GM23338 (cell line): Measurements from ENCODE around the gene TINAGL1. TPM values are rescaled to one million over a fixed set of nuclear protein-coding genes. Genes with fewer than 3 reads are reported as not detected.

Experiments used
- ATAC-seq: fragments of 200-7000 bp; cut with Tn5 transposase; 3 replicates; pipeline ENCODE4 v1.9.1; 2020
- DNase-seq: peaks from one replicate; pipeline ENCODE4 v3.0.0-alpha.2; 2015; ENCODE audit warnings: low spot score
- H2AFZ ChIP-seq: fragments of 200-600 bp; sonication (generic); 2 replicates; pipeline ENCODE4 v1.8.0; 2016; ENCODE audit warnings: antibody characterized with exemption, mild to moderate bottlenecking, moderate library complexity
- H3F3A ChIP-seq: fragments of 200-600 bp; sonication (generic); replicated peaks from 2 replicates; pipeline ENCODE4 v1.8.0; 2017; ENCODE audit warnings: antibody characterized with exemption, mixed run types, low read depth
- H3K27ac ChIP-seq: fragments of 200-600 bp; sonication (generic); 2 replicates; pipeline ENCODE4 v1.6.1; 2016; ENCODE audit warnings: low read depth
- H3K27me3 ChIP-seq: fragments of 200-600 bp; sonication (generic); 2 replicates; pipeline ENCODE4 v1.8.0; 2016; ENCODE audit warnings: mild to moderate bottlenecking, mixed run types, moderate library complexity; ENCODE audit not compliant: insufficient read depth
- H3K36me3 ChIP-seq: fragments of 200-600 bp; sonication (generic); 2 replicates; pipeline ENCODE4 v1.8.0; 2016; ENCODE audit warnings: mild to moderate bottlenecking; ENCODE audit not compliant: insufficient read depth
- H3K4me1 ChIP-seq: fragments of 200-600 bp; sonication (generic); 2 replicates; pipeline ENCODE4 v1.8.0; 2016; ENCODE audit warnings: mild to moderate bottlenecking, moderate library complexity; ENCODE audit not compliant: insufficient read depth
- H3K4me2 ChIP-seq: fragments of 200-600 bp; sonication (generic); 2 replicates; pipeline ENCODE4 v1.7.1; 2017; ENCODE audit warnings: mixed run types
- H3K4me3 ChIP-seq: fragments of 200-600 bp; sonication (generic); 2 replicates; pipeline ENCODE4 v1.6.1; 2016; ENCODE audit warnings: mixed run types
- H3K79me2 ChIP-seq: fragments of 200-600 bp; sonication (generic); replicated peaks from 2 replicates; pipeline ENCODE4 v1.8.0; 2017; ENCODE audit warnings: mild to moderate bottlenecking; ENCODE audit not compliant: insufficient read depth
- H3K9me2 ChIP-seq: fragments of 200-600 bp; sonication (generic); 2 replicates; pipeline ENCODE4 v1.8.0; 2017; ENCODE audit not compliant: insufficient read depth
- H4K20me1 ChIP-seq: fragments of 200-600 bp; sonication (generic); replicated peaks from 2 replicates; pipeline ENCODE4 v1.8.0; 2017; ENCODE audit warnings: mild to moderate bottlenecking; ENCODE audit not compliant: insufficient read depth
- H3K27ac Mint-ChIP-seq: 2 replicates; pipeline ENCODE4 v1.8.0; 2020; ENCODE audit warnings: inconsistent platforms, mild to moderate bottlenecking, moderate library complexity, mixed read lengths
- H3K27me3 Mint-ChIP-seq: 3 replicates; pipeline ENCODE4 v1.8.0; 2022; ENCODE audit warnings: low read depth, mild to moderate bottlenecking, moderate library complexity, mixed read lengths, inconsistent platforms; ENCODE audit not compliant: insufficient read depth, poor library complexity
- H3K36me3 Mint-ChIP-seq: 3 replicates; pipeline ENCODE4 v1.8.0; 2021; ENCODE audit warnings: low read depth, mild to moderate bottlenecking, inconsistent platforms, moderate library complexity, mixed read lengths
- H3K4me1 Mint-ChIP-seq: 3 replicates; pipeline ENCODE4 v1.8.0; 2020; ENCODE audit warnings: mild to moderate bottlenecking, inconsistent platforms, mixed read lengths
- H3K4me3 Mint-ChIP-seq: 3 replicates; pipeline ENCODE4 v1.8.0; 2021; ENCODE audit warnings: moderate library complexity, mild to moderate bottlenecking, inconsistent platforms, mixed read lengths
- H3K9me3 Mint-ChIP-seq: 3 replicates; pipeline ENCODE4 v1.8.0; 2020; ENCODE audit warnings: moderate library complexity, mild to moderate bottlenecking, inconsistent platforms, mixed read lengths
- CREB1 ChIP-seq: fragments of 250-450 bp; sonication (Bioruptor Pico); IDR thresholded peaks from 2 replicates; pipeline ENCODE4 v1.5.0; 2020; ENCODE audit warnings: low read depth, mild to moderate bottlenecking, moderate library complexity
- EZH2 ChIP-seq: fragments of 200-600 bp; sonication (generic); IDR thresholded peaks from one replicate; pipeline ENCODE4 v1.8.0; 2017; ENCODE audit warnings: antibody characterized with exemption, mild to moderate bottlenecking, low read depth; ENCODE audit not compliant: unreplicated experiment
- EZH2phosphoT487 ChIP-seq: fragments of 200-600 bp; sonication (generic); IDR thresholded peaks from one replicate; pipeline ENCODE4 v1.8.1; 2018; ENCODE audit warnings: antibody characterized with exemption; ENCODE audit not compliant: unreplicated experiment
- polyA plus RNA-seq: library from polyadenylated mRNA; unstranded; fragments of >200 nt; fragmentation: Nextera tagmentation; extraction: Ambion mirVana; gene quantifications from 2 replicates; pipeline ENCODE4 v1.2.1, GENCODE V29; 2016
- total RNA-seq: library from RNA; depleted of rRNA; stranded (reverse); fragments of >200 nt; shearing (Covaris generic); gene quantifications from 2 replicates; pipeline ENCODE4 v1.2.3, GENCODE V29; 2014
- TF ChIP-seq, protein P1 (sequence below): fragments of 250-450 bp; sonication (Bioruptor Pico); IDR thresholded peaks from 2 replicates; pipeline ENCODE4 v1.5.0; 2020; ENCODE audit warnings: mild to moderate bottlenecking, moderate library complexity

TINAGL1 gene
- total and polyA plus RNA-seq, 2 experiments from 2014 or later: 6.8 to 15.8 TPM

DNA sequence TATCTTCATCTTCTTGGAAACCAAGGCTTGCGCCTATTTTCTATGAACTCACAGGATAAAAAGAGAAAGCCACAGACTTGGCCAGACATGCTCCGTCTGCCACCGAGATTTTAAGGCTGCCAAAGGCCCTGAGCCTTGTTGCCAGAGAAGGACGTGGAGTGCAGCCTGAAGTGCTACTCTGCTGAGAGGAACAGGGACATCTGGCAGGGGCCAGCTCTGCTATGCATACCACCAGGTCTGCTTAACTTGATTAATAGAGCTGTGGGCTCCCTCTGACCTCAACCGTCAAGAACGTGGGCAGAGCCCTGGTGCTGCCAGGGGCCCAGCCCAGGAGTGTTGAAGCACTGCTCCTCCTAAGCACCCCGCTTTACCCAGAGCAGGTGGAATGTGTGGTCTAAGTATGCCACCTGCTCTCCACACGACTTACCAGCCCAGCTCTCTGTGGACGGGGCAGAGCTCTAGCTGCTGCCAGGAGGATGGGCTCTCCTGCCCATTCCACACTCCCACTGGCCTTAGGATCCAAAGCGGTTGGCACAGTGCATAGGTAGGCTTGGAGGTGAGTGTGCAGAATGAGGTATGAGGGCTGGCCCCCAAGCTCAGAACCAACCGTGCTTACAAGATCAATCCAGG lies 51.7 kb downstream of the TINAGL1 start (continued):
- TF ChIP-seq, protein P1, sequence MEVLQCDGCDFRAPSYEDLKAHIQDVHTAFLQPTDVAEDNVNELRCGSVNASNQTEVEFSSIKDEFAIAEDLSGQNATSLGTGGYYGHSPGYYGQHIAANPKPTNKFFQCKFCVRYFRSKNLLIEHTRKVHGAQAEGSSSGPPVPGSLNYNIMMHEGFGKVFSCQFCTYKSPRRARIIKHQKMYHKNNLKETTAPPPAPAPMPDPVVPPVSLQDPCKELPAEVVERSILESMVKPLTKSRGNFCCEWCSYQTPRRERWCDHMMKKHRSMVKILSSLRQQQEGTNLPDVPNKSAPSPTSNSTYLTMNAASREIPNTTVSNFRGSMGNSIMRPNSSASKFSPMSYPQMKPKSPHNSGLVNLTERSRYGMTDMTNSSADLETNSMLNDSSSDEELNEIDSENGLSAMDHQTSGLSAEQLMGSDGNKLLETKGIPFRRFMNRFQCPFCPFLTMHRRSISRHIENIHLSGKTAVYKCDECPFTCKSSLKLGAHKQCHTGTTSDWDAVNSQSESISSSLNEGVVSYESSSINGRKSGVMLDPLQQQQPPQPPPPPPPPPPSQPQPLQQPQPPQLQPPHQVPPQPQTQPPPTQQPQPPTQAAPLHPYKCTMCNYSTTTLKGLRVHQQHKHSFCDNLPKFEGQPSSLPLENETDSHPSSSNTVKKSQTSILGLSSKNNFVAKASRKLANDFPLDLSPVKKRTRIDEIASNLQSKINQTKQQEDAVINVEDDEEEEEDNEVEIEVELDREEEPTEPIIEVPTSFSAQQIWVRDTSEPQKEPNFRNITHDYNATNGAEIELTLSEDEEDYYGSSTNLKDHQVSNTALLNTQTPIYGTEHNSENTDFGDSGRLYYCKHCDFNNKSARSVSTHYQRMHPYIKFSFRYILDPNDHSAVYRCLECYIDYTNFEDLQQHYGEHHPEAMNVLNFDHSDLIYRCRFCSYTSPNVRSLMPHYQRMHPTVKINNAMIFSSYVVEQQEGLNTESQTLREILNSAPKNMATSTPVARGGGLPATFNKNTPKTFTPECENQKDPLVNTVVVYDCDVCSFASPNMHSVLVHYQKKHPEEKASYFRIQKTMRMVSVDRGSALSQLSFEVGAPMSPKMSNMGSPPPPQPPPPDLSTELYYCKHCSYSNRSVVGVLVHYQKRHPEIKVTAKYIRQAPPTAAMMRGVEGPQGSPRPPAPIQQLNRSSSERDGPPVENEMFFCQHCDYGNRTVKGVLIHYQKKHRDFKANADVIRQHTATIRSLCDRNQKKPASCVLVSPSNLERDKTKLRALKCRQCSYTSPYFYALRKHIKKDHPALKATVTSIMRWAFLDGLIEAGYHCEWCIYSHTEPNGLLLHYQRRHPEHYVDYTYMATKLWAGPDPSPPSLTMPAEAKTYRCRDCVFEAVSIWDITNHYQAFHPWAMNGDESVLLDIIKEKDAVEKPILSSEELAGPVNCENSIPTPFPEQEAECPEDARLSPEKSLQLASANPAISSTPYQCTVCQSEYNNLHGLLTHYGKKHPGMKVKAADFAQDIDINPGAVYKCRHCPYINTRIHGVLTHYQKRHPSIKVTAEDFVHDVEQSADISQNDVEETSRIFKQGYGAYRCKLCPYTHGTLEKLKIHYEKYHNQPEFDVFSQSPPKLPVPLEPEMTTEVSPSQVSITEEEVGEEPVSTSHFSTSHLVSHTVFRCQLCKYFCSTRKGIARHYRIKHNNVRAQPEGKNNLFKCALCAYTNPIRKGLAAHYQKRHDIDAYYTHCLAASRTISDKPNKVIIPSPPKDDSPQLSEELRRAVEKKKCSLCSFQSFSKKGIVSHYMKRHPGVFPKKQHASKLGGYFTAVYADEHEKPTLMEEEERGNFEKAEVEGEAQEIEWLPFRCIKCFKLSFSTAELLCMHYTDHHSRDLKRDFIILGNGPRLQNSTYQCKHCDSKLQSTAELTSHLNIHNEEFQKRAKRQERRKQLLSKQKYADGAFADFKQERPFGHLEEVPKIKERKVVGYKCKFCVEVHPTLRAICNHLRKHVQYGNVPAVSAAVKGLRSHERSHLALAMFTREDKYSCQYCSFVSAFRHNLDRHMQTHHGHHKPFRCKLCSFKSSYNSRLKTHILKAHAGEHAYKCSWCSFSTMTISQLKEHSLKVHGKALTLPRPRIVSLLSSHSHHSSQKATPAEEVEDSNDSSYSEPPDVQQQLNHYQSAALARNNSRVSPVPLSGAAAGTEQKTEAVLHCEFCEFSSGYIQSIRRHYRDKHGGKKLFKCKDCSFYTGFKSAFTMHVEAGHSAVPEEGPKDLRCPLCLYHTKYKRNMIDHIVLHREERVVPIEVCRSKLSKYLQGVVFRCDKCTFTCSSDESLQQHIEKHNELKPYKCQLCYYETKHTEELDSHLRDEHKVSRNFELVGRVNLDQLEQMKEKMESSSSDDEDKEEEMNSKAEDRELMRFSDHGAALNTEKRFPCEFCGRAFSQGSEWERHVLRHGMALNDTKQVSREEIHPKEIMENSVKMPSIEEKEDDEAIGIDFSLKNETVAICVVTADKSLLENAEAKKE: no peak
- no peak for TF ChIP-seq EZH2phosphoT487

DNA sequence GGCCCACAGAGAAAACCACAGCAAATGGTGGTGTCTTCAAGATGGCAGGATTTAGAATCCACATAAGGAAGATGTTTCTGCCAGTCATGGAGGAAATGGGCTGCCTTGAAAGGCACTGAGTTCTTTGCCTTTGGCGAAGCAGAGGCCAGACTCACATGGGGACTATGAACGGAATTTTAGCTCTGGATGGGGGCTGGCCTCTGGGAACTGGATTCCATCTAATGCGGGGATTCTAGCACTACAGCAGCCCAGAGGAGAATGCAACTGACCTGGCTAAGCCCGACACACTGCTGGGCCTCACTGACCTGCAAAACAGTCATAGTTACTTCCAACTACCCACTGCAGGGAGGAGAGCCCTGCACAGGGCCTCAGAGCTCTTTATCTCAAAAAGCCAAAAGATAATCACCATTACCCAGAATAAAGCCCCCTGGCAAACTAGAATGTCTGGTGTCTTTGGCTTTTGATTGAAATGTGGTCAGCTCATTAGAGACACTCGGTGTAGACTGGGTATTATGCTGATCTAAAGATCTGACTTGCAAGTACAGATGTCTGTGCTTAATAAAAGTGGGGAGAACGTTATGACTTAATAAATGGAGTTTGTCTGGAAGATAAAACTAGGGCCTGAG lies 52.7 kb downstream of the TINAGL1 start:
- no peak overlapping the region for H2AFZ ChIP-seq
- DNase-seq: no peak
- TF ChIP-seq CREB1 (CRISPR knock-in tag) (no peak), EZH2 (no peak)
- TF ChIP-seq, protein P1: no peak

More for the DNA sequence above, 52.7 kb downstream of the TINAGL1 start:
- Mint-ChIP-seq H3K9me3 (no peaks in the 10 kb centered on the region), H3K27ac (no peak overlapping the region), H3K36me3 (peaks cover 20% of the 10 kb centered on the region), H3K4me3 (no peak overlapping the region), H3K27me3 (peaks cover 15% of the 10 kb centered on the region), H3K4me1 (peaks cover 4% of the 10 kb centered on the region; the same call in 2 of the 3 replicates)
- Histone ChIP-seq H3K27me3 (no peaks in the 10 kb centered on the region), H3F3A (no peaks in the 10 kb centered on the region), H3K4me3 (no peak overlapping the region), H3K27ac (no peak overlapping the region), H4K20me1 (no peaks in the 10 kb centered on the region; the same call in none of the 2 replicates), H3K4me1 (no peaks in the 10 kb centered on the region), H3K79me2 (no peaks in the 10 kb centered on the region), H3K9me2 (no peaks in the 10 kb centered on the region), H3K36me3 (0 out of 2 replicates have a peak, but pooled peaks cover 4% of the 10 kb centered on the region), H3K4me2 (no peak overlapping the region)
- ATAC-seq: no peak
